NCI-H2196 (cell line): ENCODE results near the gene PEX14.
"Not testable (repeated sequence)": the region's sequence is repeated elsewhere in the genome, so short reads cannot be mapped to it uniquely, and the experiment has no call there.

Experiments
- DNase-seq: peaks from one replicate; lab custom pipeline; 2025; ENCODE audit not compliant: unreplicated experiment; lab: John Stamatoyannopoulos, UW

Gene PEX14

GRCh38 chr1:10450156-10450814 is 24.5 kb upstream of the PEX14 start:
- DNase-seq, result no peak

- no peak for DNase-seq
Observed at GRCh38 chr1:10450836-10451235, 23.9 kb upstream of the PEX14 start.

GRCh38 chr1:10451287-10451686 is 23.5 kb upstream of the PEX14 start:
- no peak for DNase-seq

- no peak for DNase-seq
Observed at GRCh38 chr1:10456048-10456447, 18.7 kb upstream of the PEX14 start.

- DNase-seq, result no peak
Observed at GRCh38 chr1:10456661-10457060, 18.1 kb upstream of the PEX14 start.

GRCh38 chr1:10457462-10457861 is 17.3 kb upstream of the PEX14 start:
- DNase-seq, result not testable (repeated sequence)

GRCh38 chr1:10457875-10458274 is 16.9 kb upstream of the PEX14 start:
- no peak for DNase-seq

- peak; percentile 29 for DNase-seq
Observed at GRCh38 chr1:10459184-10459583, 15.6 kb upstream of the PEX14 start.

- no peak for DNase-seq
Observed at GRCh38 chr1:10467078-10467477, 7.7 kb upstream of the PEX14 start.

- no peak for DNase-seq
Observed at GRCh38 chr1:10470043-10470442, 4.7 kb upstream of the PEX14 start.

- DNase-seq, result no peak
Observed at GRCh38 chr1:10471411-10472219, 3.1 kb upstream of the PEX14 start.

GRCh38 chr1:10472220-10473144 is 2.3 kb upstream of the PEX14 start, which contains the start of gene DFFA:
Gene DFFA, minus strand, starts transcription at chr1:10472529. Its CDS starts 71 bp downstream, at chr1:10472458.
- peak; percentile 95 for DNase-seq

- no peak for DNase-seq
Observed at GRCh38 chr1:10473145-10473765, 1.5 kb upstream of the PEX14 start.

GRCh38 chr1:10474309-10474612 is 489 bp upstream of the PEX14 start:
- not testable (repeated sequence) for DNase-seq

- DNase-seq, result no peak
Observed at GRCh38 chr1:10475510-10475909, 760 bp downstream of the PEX14 start.

- no peak for DNase-seq
Observed at GRCh38 chr1:10479296-10479695, 4.5 kb downstream of the PEX14 start.

- no peak for DNase-seq
Observed at GRCh38 chr1:10480614-10481013, 5.9 kb downstream of the PEX14 start.

GRCh38 chr1:10484521-10484920 is 9.8 kb downstream of the PEX14 start:
- DNase-seq, result no peak

- no peak for DNase-seq
Observed at GRCh38 chr1:10489291-10490055, 14.7 kb downstream of the PEX14 start.

- DNase-seq, result no peak
Observed at GRCh38 chr1:10490286-10490970, 15.7 kb downstream of the PEX14 start.
